ENCODE measurements around the gene SLC35D1.

The SLC35D1 gene

GRCh38 chr1:67051196-67051595 lies 2.8 kb downstream of the SLC35D1 start:
- FAIRE-seq: no peak

GRCh38 chr1:67044631-67045270 lies 9.2 kb downstream of the SLC35D1 start:
- FAIRE-seq: no peak
- no peak for DNase-seq (ENCODE audit: insufficient read length, low spot score)

More at GRCh38 chr1:67051196-67051595, 2.8 kb downstream of the SLC35D1 start:
- DNase-seq (ENCODE audit: insufficient read length, low spot score): no peak

- no peak for DNase-seq (ENCODE audit: insufficient read length, low spot score)
- FAIRE-seq: no peak
Observed at GRCh38 chr1:67043366-67043765, 10.6 kb downstream of the SLC35D1 start.

GRCh38 chr1:67041841-67042503 lies 12.0 kb downstream of the SLC35D1 start:
- no peak for DNase-seq (ENCODE audit: insufficient read length, low spot score)
- no peak for FAIRE-seq

- FAIRE-seq: no peak
- no peak for DNase-seq (ENCODE audit: insufficient read length, low spot score)
Observed at GRCh38 chr1:67040405-67040804, 13.5 kb downstream of the SLC35D1 start.

GRCh38 chr1:67031859-67032247 lies 22.1 kb downstream of the SLC35D1 start:
- FAIRE-seq: no peak
- DNase-seq (ENCODE audit: insufficient read length, low spot score): no peak

- DNase-seq (ENCODE audit: insufficient read length, low spot score) (no peak), FAIRE-seq (no peak)
Observed at GRCh38 chr1:67031121-67031858, 22.7 kb downstream of the SLC35D1 start.

- no peak for FAIRE-seq
- DNase-seq (ENCODE audit: insufficient read length, low spot score): no peak
Observed at GRCh38 chr1:67029472-67029871, 24.5 kb downstream of the SLC35D1 start.

- DNase-seq (ENCODE audit: insufficient read length, low spot score): no peak
- no peak for FAIRE-seq
Observed at GRCh38 chr1:67020765-67021164, 33.2 kb downstream of the SLC35D1 start.

GRCh38 chr1:67020304-67020703 lies 33.6 kb downstream of the SLC35D1 start:
- FAIRE-seq: no peak
- no peak for DNase-seq (ENCODE audit: insufficient read length, low spot score)

GRCh38 chr1:67019600-67020136 lies 34.3 kb downstream of the SLC35D1 start:
- FAIRE-seq: no peak
- no peak for DNase-seq (ENCODE audit: insufficient read length, low spot score)

GRCh38 chr1:67019121-67019520 lies 34.8 kb downstream of the SLC35D1 start:
- FAIRE-seq (no peak), DNase-seq (ENCODE audit: insufficient read length, low spot score) (no peak)

GRCh38 chr1:67018574-67018973 lies 35.4 kb downstream of the SLC35D1 start:
- DNase-seq (ENCODE audit: insufficient read length, low spot score) (no peak), FAIRE-seq (no peak)

- DNase-seq (ENCODE audit: insufficient read length, low spot score) (peak; percentile 11), FAIRE-seq (no peak)
Observed at GRCh38 chr1:67013573-67013972, 40.4 kb downstream of the SLC35D1 start.

- DNase-seq (ENCODE audit: insufficient read length, low spot score) (no peak), FAIRE-seq (no peak)
Observed at GRCh38 chr1:67009792-67010191, 44.2 kb downstream of the SLC35D1 start.

- DNase-seq (ENCODE audit: insufficient read length, low spot score) (no peak), FAIRE-seq (no peak)
Observed at GRCh38 chr1:67005068-67005467, 48.9 kb downstream of the SLC35D1 start.

GRCh38 chr1:67004176-67004575 lies 49.8 kb downstream of the SLC35D1 start:
- no peak for DNase-seq (ENCODE audit: insufficient read length, low spot score)
- no peak for FAIRE-seq

GRCh38 chr1:67001682-67002425 lies 52.1 kb downstream of the SLC35D1 start:
- FAIRE-seq: no peak
- no peak for DNase-seq (ENCODE audit: insufficient read length, low spot score)

GRCh38 chr1:66999640-67000400 lies 54.1 kb downstream of the SLC35D1 start:
- DNase-seq (ENCODE audit: insufficient read length, low spot score) (no peak), FAIRE-seq (no peak)

GRCh38 chr1:66998972-66999371 lies 55.0 kb downstream of the SLC35D1 start:
- FAIRE-seq (no peak), DNase-seq (ENCODE audit: insufficient read length, low spot score) (no peak)
